ENCODE measurements around the gene ECEL1.
A peak's percentile ranks its signal among the peaks of the same experiment; 100 is the strongest.

ECEL1 gene

DNA sequence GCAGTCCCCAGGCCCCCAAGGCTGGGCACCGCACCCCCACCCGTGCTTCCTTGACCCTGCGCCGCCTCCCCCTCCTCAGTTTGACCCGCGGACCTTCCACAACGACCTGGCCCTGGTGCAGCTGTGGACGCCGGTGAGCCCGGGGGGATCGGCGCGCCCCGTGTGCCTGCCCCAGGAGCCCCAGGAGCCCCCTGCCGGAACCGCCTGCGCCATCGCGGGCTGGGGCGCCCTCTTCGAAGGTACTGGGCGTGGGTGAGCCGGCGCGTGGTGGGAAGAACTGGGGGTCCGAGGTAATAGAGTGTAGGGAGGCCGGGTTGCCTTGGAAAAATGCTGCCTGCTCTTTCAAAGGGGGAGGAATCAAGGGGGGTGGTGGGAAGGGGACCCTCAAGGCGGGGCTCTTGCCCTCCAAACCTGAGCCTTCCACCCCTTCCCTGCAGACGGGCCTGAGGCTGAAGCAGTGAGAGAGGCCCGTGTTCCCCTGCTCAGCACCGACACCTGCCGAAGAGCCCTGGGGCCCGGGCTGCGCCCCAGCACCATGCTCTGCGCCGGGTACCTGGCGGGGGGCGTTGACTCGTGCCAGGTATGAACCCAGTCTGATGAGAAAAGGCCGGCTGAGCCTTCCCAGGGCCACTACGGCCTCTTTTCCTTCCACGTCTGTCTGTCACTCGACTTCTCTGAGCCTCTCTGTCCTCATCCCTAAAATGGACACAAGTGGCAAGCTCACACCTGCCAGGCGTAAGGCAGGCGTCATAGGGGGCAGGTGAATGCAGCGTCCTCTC lies 35.2 kb upstream of the ECEL1 start:
- DNase-seq = no peak

DNA sequence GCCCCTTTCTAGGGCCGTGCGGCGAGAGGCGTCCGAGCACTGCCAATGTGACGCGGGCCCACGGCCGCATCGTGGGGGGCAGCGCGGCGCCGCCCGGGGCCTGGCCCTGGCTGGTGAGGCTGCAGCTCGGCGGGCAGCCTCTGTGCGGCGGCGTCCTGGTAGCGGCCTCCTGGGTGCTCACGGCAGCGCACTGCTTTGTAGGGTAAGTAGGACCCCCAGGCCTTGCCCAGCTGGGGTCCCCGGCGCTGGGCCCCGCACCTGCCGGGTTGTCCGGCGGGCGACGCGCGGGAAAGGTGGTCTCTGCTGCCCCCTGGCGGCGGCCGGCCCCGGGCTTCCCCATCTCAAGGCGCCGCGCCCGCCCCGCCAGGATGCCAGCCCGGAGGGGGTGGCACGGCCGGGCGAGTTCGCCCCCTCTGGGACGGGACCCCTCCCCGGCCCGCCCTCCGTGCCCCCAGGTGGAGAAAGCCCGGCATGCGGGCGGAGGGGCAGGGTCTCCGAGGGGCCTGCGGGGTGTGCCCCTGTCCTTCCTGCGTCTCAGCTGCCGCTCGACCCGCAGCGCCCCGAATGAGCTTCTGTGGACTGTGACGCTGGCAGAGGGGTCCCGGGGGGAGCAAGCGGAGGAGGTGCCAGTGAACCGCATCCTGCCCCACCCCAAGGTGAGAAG lies 34.5 kb upstream of the ECEL1 start:
- DNase-seq = peak; percentile 7

DNA sequence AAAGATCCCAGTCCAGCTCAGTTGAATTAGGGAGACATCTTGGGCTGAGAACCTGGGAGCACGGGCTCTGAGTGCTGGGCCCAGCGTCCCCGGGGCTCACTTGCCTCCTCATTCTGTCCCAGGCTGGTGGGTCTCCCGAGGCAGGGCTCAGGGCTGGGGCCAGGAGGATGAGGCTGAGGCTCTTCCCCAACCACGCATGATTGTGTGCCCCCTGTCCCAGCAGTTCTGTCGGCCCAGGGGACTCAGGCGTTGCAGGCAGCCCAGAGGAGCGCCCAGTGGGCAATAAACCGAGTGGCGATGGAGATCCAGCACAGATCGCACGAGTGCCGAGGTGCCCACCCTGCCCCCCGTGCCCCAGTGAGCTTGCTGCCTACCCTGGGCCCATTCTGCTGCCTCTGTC lies 33.5 kb upstream of the ECEL1 start:
- no peak for DNase-seq

GRCh38 chr2:232520489-232520888 lies 32.9 kb upstream of the ECEL1 start:
- DNase-seq = no peak

GRCh38 chr2:232519581-232520438 lies 32.2 kb upstream of the ECEL1 start, which contains the start of gene PRSS56:
Gene PRSS56, plus strand, starts transcription at chr2:232520388. Its CDS starts 211 bp downstream, at chr2:232520599.
- DNase-seq = no peak

DNA sequence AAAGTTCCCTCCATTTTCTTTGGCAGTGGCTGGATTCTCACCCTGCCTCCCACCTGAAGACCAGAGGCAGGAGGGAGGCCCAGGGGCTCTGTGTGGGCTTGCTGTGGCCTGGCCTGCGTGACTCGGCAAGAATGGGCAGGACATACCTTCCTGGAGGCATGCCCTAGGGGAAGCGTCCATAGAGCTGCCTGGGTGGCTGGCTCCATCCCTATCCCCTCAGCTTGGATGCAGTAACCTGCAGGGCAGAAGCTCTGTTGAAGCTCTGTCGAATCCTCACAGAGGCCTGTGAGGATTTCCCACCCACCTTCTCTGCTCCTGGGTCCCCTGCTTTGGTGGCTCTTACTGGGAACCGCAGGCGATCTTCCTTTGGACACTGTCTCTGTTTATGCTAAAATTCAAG lies 31.2 kb upstream of the ECEL1 start:
- no peak for DNase-seq

- no peak for DNase-seq
These were observed 28.9 kb upstream of the ECEL1 start for GRCh38 chr2:232516551-232516950.

DNA sequence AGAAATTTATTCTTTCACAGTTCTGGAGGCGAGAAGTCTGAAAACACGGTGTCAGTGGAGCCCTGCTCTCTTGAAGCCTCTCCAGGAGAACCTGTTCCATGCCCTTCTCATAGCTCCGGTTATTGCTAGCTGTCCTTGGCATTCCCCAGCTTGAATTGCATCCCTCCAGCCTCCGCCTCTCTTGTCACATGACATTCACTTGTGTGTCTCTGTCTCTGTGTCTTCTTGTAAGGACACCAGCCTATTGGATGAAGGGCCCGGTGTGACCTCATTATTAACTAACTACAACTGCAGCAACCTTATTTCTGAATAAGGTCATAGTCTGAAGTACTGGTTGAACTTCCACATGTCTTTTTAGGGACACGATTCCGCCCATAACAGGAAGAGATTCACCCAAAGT lies 28.0 kb upstream of the ECEL1 start:
- DNase-seq = no peak

DNA sequence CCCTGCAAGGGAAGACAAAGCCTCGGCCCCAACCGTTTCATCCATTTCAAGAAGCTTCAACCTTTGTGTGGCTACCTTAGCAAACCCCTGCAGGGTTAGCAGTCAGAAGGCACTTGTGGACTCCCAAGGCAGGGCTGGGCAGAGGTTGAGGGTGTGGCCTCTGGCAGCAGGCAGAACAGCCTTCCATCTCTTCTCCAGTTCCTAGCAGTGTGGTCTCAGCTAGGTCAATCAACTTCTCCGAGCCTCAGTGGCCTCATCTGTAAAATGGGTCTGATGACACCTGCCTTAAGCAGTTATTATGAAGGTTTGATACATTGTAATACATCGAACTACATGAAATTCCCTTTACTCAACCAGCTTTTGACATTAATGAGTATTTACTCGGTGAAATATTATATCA lies 25.7 kb upstream of the ECEL1 start:
- no peak for DNase-seq

- DNase-seq = no peak
These were observed 25.0 kb upstream of the ECEL1 start for GRCh38 chr2:232512602-232513001.

DNA sequence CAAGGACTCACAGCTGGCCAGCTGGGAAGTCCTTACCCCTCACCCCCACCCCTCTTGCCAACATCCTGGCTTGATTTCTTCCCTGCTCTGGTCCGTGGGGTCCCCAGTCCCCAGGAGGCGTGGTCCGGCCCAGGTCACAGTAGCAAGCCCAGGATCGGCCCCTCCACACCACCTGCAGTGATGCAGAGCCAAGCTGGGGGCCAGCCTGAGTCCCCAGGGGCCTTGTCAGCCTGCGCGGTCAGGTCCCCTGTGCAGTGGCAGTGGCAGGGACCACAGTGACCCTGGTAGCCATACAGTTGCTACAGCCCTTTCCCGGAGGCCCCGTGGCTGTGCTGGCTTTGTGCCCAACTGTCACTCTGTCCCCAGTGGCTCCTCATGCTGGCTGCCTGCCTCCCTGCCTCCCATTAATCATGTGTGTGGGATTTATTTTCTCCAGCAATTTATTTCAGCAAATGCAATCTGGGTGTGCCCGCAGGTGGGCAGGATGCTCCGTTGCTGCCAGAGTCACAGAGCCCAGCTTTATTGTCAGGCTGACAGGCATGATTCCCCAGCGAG lies 23.8 kb upstream of the ECEL1 start:
- DNase-seq = peak; percentile 6

DNA sequence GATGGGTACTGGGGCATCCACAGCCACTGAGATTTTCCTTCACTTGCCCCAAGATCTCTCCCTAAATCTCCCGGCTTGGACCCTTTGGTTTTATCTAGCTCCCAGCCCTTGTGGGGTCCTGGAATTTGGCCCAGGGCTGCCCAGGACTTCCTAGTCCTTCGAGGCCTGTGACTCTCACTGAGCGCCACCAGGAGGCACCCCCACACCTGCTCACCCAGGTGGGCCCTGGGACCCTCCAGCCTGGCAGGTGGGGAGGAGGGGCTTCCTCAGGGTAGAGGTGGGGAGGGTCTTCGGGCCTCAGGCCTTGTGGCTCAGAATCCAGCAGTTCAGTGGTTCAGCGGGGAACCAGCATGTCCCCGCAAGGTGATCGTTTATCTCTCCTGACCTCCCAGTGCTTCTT lies 20.6 kb upstream of the ECEL1 start:
- DNase-seq = no peak

GRCh38 chr2:232506709-232507108 lies 19.1 kb upstream of the ECEL1 start:
- DNase-seq = no peak

DNA sequence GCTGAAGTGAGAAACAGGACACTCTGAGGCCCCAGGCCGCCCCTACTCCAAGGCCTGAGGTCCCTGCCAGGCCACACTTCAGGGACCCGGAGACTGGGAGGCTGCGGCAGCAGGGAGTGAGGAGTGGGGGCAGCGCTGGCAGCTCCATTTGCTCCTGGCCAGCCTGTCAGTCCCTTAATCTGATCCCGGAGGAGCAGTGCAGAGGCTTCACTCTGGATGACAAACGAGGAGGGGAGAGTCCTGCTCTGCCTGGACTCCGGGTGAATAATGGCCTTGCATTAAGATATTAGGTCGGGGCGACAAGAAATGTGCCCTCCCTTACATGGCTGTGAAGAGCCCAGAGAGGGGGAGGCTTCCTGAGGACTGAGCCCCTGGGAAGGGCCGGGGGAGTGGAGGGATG lies 18.2 kb upstream of the ECEL1 start:
- DNase-seq = no peak

- peak; percentile 64 for DNase-seq
These were observed 16.8 kb upstream of the ECEL1 start for GRCh38 chr2:232504438-232504837.

DNA sequence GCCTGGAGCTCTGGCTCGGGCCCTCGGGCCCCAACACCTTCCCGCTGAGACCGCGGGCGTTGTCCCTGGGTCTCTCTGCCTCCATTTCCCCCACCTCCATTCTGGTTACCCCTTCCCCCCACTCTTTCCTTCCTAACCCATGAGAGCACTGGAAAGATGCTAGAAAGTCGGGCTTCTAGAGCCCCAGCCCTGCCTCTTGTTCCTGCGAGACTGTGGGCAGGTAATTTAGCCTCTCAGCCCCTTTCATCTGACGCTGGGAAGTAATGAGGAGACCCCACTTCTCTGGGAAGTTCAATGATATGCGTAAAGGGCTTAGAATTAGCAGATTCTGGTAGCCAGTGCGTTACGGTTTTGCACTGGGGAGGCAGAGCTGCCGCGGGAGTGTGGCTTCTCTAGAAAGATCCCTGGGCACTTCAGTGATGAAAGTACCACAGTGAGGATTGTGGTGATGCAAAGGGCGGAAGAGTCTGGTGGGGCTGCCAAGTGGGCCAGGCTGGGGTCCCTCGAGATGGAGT lies 16.2 kb upstream of the ECEL1 start:
- DNase-seq = no peak

GRCh38 chr2:232502911-232503808 lies 15.5 kb upstream of the ECEL1 start:
- DNase-seq = peak; percentile 25

GRCh38 chr2:232502511-232502910 lies 14.9 kb upstream of the ECEL1 start:
- DNase-seq = peak; percentile 32

- DNase-seq = no peak
These were observed 14.3 kb upstream of the ECEL1 start for GRCh38 chr2:232501794-232502390.

- no peak for DNase-seq
These were observed 13.7 kb upstream of the ECEL1 start for GRCh38 chr2:232501331-232501771.

DNA sequence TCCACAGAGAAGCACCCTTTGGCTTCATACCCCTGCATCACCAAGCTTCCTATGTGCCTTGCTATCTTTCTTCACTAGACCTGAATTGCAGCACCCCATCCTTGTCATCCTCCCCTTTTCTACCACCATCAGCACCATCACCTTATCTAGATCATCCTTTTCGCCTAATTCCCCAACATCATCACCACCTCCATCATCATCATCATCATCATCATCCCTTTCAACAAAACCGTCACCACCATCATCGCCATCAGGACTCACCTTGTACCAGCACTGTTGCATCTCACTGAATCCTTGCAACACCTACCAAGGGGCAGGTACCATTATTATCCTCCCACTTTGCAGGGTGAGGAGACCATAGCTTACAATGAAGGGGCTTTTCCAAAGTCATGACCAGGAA lies 10.8 kb upstream of the ECEL1 start:
- no peak for DNase-seq

All from DMS79 treated with DMSO at 0.1 percent for 48 hours (cell line).